GM18870 (cell line): Measurements from ENCODE around the gene DCAKD.

Experiments
- ATAC-seq: cut with Tn5 transposase; IDR thresholded peaks from one replicate; pipeline ENCODE4 v1.9.1; 2021; ENCODE audit warnings: moderate library complexity; ENCODE audit not compliant: unreplicated experiment

Gene DCAKD

DNA sequence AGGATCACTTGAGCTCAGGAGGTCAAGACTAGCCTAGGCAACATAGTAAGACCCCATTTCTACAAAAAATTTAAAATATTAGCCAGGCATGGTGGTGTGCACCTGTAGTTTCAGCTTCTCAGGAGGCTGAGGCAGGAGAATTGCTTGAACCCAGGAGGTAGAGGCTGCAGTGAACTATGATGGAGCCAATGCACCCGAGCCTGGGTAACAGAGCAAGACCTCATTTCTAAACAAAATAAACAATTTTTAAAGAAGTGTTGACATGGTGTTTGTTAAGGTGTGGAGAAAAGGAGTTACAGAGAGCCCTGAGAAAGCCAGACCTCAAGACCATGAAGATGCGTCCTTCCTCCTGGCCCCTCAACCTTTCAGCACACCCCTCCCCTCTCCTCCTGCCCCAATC is 45.7 kb downstream of the DCAKD start:
- ATAC-seq = no peak

DNA sequence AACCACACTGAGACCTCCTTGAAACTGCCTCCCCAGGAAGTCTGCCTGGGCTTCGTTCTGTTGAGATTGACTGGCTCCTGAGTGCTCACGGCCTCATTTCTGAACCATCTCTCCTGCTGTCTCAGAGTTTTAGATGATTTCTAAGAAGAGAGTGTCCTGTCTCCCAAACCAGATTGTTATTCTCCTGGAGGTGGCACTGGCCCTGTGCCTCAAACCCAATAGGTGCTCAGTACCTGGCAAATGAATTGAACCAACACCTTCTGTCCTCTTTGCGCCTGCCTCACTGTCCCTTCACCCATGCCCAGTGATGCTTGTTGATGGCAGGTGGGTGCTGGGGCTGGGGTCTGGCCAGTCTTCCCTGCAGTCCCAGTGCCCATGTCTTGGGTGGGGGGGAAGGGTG is 47.0 kb downstream of the DCAKD start:
- ATAC-seq = no peak

DNA sequence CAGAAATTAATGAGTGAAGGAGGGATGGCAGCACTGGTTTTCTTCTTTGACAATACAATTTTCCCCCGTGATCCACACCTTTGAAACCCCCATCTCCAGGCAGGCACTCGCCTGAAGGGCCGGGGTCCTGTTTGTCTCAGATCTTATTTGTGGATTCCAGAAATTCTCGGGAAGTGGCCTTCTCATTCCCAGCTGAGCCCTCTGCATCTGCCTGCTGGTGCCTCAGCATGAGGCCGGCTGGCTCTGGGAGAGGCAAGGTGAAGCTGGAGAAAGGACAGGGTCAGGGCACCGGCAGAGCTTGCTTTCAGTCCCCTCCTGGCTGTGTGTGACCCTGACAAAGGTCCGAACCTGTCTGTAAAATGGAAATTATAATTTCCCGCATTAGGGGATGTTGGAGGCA is 47.6 kb downstream of the DCAKD start:
- ATAC-seq = no peak

DNA sequence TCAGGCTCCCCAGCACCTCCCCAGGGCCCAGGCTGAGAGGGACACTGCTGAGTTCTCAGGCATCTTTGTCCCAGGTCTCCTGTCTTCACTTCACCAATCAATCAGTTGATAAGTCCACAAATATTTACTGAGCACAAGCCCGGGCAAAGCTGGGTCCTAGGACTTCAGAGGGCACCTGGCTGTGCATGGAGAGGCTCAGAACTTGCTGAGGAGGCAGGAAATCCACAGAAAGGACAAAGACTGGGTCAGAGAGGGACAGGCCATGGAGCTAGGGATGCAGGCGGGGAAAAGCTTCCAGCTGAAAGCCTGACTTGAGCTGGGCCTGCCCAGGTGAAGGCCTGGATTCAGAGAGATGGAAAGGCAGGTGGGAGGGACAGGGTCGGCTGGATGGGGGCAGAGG is 50.1 kb downstream of the DCAKD start:
- no peak for ATAC-seq

DNA sequence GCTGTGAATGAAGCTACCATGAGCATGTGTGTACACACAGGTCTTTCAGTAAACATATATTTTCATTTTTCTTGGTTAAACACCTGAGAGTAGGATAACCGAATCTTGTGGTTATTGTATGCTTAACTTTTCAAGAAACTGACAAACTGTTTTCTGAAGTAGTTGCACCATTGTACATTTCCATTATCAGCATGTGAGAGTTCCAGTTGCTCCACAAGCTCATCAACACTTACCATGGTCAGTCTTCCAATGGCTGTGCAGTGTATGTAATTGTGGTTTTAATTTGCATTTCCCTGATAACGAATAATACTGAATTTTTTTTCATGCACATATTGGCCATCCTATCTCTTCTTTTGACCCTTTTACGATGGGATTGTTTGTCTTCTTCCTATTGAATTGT is 52.0 kb downstream of the DCAKD start:
- ATAC-seq = no peak

DNA sequence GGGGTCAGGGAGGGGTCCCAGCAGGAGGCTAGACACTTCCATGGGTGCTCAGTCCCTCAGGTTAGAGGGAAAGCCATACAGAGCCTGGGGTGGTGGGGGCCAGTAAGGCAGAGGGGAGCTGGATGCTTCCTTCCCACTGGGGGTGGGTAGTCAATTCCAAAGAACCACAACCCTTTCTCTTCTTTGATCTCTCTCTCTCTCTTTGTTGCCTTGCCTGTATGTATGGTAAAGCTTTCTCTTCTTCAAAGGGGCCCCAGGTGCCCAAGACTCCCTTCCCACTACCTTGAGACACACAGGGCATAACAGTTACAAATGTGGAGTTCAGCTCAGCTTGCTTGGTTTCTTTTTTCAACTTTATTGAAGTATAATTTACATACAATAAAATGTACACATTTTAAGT is 52.8 kb downstream of the DCAKD start:
- ATAC-seq = no peak

DNA sequence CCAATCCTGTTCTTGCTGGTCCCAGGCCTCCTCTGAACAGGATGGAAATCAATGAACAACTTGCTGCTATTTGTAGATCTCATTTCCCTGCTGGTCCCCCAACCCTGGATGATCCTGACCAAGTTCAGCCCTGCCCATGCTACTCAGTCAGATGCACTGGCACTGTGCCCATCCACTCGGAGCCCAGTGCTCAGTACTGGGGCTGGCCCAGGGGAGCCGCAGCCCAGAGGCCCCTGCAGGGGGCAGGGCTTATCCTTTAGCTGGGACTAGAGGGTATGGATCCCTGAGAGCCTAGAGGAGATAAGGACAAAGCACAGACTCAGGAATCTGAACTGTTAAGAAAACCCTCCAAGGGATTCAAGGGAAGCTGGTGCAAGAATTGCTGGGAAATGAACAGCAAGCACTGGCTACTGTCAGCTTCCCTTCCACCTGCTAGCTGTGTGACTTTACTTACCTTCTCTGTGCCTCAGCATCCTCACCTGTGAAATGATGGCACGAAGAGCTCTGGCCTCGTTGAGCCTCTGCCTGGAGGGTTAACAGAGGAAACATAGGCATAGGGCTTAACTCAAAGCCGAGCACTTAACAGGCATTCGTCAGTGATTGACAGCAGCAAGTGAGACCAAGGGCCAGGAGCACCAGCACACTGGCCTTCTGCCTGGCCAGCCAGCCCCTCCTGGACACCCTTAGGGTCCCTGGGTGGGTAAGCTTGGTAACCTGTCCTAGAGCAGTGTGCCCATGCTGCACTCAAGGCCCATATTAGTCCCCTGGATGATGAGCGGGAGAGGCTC is 53.5 kb downstream of the DCAKD start:
- ATAC-seq = no peak

DNA sequence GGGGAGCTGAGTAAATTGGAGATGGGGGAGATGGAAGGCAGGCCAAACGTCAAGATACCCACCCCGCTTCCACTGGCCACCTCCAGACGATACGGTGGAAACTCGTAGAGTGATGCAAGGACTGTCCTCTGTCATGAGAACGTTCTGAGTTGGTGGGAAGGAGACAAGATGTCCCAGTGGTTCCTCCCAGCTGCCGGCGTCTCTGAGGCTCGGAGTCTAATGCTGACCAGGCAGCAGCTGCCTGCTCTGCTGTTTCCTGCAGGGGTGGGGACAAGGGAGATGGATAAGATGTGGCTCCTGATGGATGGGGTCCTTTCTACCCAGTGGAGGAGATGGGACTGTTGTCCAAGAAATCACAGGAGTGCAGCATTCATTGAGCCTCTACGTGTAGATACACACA is 55.1 kb downstream of the DCAKD start:
- ATAC-seq = no peak

DNA sequence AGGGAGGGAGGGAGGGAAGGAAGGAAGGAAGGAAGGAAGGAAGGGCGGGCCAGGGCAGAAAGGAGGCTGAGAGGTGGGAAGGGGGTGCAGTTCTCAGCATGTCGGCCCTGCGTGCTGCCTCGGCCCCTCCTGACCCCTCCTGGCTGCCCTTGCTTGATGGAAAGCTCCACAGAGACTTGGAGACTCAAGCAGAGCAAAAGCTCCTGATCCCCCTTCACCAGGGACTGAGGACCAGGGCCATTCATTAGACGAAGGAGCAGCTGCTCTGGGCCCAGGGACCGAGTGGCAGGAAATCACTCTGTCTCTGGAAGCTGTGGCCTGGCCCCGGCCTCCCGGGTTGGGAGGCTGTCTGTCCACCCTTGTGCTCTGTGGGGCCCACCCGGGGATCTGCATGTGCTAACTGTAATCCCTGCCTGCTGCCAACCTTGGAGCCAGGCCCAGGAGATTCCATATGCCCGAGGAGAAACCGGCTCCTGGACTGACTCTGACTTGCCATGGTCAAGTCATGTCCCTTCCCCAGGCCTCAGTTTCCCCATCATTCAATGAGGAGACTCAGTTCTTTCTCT is 55.9 kb downstream of the DCAKD start:
- no peak for ATAC-seq

DNA sequence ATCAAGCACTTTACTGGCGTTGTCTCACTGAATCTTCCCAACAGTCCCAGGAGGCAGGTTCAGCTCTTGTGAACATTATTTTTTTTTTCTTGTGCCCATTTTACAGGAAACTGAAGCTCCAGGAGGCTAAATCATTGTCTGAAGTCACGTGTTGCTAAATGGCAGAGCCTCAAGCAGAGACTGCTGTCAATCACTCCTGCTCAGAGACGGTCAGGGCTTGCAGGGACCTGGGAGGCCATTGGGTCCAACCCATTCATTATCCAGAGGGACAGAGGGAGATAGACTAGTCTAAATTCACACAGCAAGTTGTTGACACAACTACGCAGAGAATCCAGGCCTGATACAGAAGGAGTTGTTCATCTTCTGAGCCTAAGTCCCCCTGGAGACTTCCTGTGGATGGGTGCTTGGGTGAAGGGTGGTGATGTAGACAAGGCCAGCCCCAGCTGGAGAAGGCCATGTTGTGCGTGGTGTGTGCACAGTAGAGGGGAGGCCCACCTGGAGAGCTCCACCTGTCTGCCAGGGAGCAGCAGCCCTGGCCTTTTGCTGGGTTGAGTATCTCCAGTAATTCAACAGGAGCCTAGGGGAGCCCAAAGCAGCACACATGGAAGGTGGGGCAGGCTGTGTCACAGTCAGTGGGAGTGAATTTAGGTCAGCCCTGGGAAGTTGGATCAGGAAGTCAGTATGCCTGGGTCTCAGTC is 59.0 kb downstream of the DCAKD start:
- no peak for ATAC-seq

DNA sequence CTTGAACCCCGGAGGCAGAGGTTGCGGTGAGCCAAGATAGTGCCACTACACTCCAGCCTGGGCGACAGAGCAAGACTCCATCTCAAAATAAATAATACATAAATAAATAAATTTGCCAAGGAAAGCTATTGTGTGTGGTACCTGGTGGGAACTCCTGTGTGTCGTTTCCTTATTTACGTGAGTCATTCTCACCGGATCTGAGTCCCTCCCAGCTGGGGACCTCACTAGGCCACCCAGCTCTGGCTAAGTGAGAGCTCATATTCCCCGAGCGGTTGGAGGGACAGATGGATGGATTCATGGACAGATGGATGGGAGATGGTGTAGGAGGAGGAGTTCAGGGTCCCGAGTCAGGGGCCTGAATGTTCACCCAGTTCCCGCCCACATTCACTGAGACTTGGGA is 60.4 kb downstream of the DCAKD start:
- ATAC-seq = no peak

DNA sequence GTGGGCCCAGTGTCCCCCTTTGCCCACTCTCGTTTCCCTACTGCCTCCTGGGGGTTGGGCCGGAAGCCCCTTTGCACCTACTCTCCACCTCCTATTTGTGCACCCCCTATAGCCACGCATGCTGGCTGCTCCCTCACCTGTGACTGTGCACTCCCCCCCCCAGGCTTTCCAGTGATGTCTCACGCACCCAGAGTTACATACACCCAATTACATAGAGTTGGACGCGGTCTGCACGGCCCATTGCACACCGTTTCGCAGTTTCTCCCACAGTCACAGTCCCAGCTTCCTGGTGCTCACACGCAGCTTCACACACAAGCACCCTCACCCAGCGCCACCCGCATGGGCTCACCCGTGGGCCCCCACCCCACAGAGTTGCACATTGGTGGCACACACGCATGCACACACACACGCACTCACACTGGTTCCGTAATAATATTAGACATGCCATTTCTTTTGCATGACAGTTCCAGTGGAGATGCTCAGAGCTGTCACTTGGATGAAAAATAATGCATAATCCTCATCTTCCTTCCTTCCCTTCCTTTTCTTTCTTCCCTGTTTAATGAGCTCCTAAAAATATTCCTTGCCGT is 61.8 kb downstream of the DCAKD start:
- no peak for ATAC-seq

DNA sequence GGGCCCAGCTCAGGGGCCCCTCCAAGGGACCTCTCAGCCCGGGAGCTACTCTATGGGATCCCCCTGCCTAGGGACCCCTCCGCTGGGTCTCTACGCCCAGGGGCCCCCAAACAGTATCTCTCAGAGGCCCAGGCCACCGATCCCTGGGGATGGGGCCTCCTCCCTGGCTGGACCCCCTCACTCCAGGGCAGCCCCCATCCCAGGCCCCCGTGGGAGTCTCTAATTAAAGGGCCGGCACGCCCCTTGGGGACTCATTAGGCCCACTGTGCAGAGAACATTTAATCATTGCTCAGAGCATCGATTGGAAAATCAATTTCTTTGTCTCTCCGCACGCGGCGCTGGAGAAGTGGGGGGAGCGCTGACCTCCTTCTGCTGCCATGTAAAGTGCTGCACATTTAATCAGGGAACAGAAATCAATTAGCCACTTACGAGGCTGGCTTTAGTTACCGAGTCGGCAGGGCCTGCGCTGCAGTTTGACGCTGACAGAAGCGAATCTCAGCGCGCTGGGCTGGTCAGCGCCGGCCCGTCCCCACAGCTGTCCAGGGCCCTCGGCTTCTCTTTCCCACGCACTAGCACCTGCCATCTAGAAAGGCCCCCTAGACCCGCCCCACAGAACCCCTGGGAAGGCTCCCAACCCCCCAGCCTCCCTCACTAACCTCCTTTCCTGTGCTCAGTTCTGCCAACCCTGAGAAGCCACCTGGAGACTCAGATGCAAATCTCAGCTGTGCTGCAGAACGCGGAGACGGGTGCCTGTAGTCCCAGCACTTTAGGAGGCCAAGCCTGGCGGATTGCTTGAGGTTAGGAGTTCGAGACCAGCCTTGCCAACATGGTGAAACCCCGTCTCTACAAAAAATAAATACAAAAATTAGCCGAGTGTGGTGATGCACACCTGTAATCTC is 63.1 kb downstream of the DCAKD start:
- ATAC-seq = no peak

DNA sequence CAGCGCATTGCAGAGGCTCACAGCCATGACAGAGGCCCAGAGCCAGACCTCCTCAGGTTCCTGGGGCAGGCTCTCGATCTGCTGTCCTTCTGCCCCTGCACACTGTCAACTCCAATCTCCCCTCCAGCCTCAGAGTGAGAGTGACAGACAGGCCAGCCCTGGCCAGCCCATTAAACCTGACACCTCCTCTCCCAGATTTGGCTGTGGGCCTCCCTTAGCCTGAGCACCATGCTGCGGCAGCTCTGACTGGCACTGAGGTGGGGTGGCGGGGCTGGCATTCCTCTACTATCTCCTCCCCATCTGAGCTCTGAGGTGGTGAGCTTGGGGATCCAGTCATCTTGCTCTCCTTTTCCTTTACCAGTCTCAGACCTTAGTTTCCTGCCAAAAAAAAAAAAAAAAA is 67.9 kb downstream of the DCAKD start:
- ATAC-seq = no peak

DNA sequence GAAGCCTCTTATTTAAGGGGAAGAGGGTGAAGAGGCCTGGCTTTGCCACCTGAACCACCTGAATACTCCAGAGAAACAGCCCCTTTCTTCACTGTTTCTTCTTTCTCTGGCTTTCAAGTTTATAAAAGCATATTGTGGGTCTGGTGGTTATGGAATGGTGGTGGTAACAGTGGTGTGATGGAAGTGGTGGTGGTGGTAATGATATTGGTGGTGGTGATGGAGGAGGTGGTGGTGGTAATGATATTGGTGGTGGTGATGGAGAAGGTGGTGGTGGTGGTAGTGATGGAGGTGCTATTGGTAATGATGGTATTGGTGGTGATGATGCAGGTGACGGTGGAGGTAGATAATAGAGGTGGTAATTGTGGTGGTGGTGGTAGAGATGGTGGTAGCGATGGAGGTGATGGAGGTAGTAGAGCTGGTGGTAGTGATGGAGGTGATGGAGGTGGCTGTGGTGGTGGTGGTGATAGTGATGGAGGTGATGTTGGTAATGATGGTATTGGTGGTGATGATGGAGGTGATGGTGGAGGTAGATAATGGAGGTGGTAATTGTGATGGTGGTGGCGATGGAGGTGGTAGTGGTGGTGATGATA is 69.2 kb downstream of the DCAKD start:
- ATAC-seq = no peak

DNA sequence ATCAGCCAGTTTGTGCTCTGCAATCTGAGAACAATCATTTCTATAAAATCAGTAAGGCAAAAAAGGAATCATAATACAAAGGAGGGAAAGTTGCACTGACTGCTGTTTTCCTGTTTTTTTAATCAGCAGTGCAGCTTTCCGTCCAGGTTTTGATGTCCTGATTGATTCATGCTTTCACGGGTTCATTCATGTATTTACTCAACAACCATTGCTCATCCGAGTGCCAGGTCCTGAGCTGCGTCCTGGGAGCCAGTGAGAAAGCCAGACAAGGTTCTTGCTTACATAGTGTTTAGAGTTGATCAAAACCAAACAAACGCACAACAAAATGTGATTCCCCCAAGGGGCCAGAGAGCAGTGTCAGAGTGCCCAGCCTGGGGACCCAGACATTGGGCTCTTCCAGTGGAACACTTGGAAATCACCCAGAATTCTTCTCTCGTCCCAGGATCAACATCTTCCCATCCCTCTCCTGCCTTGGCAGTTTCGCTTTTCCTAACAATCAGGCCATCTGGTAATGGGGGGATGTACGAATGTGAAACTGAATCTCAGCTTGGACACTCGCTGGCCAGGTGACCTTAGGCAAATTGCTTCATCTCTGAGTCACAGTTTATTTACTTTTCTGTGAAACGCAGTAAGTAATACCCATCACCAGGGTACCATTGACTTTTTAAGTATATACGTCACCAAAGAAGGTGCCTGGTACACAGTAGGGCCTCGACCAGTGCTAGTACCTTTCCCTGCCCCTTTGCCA is 70.0 kb downstream of the DCAKD start:
- ATAC-seq = no peak

DNA sequence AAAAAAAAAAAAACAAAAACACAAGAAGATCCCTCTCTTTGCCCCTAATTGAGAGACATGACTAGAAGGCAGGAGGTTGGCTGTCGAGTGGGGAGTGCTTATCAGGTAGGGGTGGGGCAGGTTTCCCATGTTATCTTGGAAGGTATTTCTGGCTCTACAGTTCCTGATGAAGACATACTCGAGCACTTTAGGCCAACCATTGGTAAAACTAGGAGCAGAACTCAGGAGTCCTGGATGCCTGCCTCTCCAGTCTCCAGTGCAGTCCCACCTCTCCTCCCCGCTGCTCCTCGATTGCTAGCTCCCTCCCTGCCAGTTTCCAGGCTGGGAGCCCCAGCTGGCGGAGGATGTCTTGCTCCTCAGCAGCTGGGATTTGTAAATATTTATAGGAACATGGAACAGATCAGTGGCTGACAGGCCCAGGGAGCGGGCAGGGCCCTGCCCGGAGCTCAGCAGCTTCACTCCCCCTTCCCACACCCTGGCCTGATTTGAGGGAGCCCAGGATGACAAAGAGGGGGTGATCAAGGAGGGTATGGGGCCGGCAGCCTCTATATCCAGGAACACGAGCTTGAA is 71.9 kb downstream of the DCAKD start:
- no peak for ATAC-seq

DNA sequence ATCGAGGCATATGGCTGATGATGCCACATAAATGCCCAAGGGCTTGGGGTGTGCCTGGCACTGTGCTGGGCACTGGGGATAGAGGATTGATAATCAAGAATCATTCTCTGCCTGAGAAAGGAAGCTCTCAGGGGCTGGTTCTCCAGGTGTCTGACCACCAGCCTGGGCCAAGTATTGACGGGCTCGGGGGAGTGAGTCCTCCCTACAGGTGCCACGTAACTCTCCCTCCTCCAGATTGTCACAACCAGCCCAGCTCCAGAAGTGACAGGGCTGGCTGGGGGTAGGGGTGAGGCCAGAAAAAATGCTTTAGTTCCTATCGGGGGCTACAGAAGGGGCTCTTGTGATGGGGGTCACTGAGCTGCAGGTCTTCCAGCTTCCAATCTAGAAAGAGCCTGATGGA is 72.6 kb downstream of the DCAKD start:
- ATAC-seq = no peak

DNA sequence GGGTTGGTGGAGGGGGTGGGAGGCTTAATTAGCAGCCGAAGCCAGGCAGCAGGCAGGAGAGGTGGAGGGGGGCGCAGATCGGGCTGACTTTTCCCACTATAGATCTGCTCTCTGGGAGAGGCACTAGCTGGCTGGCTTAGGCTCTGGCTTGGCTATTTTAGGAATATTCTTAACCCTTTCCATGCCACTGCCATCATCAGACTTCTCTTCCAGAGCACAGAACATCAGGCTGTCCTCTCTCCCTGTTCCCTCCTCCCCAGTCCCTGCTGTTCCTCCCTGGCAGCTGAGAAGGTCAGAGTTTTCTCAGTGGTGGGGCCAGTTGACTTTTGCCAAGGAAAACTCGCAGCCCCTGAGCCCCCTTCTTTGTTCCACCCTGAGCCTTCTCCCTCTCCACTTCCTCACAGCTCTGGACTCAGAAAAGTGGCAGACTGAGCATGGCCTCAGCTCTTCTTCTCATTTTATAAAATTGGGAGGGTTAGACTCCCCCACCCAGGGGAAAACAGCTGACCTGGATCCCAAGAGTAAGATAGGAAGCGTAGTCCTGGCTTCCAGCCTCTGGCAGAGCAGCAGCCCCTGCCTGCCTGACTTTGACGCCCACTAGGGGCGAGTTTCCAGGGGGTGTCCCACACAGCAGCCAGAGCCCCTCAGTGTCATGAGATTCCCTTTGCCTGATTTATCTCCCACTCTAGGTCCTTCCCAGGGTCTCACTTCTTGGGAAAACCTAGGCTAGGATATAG is 73.5 kb downstream of the DCAKD start:
- ATAC-seq = no peak
